Brain pericyte (primary cell): ENCODE data around the gene PNPLA2.

ENCODE experiments used
- DNase-seq: peaks from one replicate; pipeline ENCODE4 v3.0.0-alpha.2; 2012; ENCODE audit warnings: low read depth, low spot score

Gene PNPLA2

DNA sequence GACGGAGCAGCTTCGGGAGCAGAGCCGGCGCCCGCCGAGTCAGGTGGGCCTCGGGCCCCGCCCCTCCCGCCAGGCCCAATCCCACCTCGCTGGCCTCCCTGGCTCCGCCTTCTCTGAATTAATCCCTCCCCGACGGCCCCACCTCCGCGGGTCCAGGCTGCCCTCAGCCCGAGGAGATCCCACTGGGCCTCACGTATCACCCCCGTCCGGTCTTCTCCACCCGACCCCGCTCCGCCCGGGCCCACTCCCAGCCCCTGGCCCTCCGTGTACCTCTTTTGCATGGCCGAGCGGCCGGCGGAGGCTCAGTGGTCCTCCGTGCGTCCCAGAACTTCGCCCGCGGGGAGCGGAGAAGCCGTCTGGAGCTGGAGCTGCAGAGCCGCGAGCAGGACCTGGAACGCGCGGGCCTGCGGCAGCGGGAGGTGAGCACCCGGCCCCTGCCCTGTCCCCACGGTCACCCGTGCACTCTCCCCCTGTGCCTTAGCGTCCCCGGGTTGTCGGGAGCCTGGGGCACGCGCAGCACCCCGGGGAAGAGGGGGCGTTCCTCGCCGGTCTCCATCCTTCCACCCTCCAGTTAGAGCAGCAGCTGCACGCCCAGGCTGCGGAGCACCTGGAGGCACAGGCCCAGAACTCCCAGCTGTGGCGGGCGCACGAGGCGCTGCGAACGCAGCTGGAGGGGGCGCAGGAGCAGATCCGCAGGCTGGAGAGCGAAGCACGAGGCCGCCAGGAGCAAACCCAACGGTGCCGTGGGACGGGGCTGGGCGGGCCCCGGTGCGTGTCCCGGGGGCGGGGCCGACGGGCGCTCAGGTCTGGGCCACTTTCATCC is 11.8 kb downstream of the PNPLA2 start:
- DNase-seq: no peak

DNA sequence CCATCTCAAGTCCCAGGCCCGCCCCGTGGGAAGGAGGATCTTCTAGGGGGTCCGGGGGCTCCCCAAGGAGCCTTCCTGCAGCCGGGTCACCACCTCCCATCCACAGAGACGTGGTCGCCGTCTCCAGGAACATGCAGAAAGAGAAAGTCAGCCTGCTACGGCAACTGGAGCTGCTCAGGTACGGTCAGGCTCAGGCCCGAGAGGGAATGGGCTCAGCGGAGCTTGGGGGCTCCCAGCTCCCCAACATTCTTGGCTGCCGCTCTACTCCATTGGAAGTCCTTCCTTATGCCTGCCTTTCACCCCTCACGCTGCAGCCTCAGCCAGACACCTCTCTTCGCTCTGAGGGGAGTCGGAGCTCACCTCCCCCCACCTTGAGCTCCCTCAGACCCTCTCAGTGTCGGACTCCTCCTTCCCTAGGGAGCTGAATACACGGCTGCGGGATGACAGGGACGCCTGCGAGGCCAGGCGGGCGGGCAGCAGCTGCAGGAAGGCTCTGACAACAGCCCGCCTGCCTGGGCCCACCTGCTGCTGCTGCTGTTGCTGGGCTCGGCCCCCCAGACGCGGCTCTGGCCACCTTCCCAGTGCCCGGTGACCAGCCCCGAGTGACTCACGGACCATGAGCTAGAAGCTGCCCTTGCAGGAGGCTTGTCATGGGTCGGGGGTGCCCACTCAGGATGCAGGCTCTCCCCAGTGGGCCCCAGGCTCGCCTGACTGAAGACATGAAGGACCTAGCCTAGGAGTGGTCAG is 12.6 kb downstream of the PNPLA2 start:
- no peak for DNase-seq

DNA sequence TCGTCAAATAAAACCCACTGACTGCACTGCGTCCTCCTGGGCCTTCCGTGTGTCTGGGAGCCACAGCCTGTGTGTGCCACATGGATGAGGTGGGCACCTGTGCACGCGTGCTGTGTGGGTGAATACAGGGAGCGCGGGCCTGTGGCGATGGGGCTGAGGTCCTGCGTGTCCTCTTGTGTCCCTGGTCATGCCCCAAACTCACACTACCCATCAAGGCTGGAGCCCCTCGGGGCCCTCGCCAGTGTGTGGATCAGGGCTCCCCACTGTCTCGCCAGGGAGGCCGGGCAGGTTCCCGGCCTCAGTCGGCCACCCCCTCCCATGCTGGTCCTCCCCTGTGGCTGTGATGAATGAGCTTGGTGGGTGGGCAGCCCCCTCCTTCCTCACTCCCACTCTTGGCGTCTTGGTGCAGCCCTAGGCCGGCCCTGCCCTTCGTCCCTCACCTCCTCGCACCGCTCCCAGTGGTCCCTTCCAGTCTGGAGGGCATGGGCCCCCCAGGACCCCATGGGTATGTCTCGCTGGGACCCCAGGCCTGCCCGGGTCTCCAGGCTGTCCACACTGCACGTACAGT is 13.3 kb downstream of the PNPLA2 start:
- DNase-seq: no peak

DNA sequence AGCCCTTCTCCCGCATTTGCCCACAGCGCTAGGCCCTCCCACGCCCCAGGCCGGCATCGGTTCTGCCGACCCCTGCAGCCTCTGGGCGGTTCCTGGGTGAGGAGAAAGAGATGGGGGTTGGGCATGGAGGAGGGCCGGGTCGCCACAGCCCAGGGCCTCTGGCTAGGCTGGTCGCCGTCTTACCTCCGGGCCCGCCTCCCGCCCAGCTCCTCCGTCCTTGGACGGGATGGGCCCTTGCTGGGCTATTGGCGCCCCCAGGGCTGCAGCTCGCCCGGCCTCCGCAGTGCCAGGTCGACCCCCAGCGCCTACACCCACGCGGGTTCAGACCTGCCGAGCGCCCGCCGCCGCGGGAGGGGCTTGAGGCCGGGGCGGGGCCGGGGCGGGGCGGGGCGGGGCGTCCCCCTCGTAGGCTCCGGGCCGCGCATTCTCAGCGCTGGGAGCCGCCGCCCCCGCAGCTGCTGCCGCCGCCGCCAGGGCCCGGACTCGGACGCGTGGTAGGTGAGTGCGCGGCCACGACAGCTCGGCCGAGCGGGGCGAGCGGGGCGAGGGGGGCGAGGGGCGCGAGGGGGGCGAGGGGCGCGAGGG is 13.9 kb downstream of the PNPLA2 start, which contains the start of gene CD151:
Gene CD151 (plus strand): TSS at position 424 of the 585 bp plus-strand sequence. CDS start 3,118 bp downstream, outside the sequence.
- DNase-seq: no peak

DNA sequence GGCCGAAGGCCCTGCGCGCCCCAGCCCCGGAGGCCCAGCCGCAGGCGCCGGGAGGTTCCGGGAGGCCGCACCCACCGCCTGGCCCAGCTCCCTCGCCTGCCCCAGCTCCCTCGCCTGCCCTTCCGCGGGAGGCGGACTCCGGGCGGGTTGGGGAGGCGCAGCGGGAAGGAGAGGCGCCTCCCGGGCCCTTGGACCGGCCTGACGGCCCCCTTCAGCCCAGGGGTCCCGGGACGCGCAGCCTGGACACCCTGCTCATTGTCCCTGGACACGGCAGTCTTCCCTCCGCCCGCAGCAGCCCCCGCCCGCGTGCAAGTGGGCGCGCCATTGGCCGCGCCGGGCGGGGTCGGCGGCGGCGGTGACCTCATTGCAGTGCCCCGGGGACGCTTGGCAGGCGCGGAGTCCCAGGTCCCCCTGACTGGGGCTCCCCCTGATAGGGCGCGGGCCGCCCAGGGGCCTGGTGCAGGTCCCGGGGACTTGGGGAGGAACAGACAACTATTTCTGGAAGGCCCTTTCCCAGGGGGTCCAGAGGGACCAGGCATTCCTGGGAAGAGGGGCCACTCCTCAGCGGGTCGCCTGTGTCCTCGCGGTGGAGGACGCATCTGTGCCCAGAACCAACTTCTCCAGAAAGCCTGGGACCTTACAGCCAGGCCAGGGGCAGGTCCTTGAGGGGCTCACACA is 14.5 kb downstream of the PNPLA2 start:
- DNase-seq: no peak

DNA sequence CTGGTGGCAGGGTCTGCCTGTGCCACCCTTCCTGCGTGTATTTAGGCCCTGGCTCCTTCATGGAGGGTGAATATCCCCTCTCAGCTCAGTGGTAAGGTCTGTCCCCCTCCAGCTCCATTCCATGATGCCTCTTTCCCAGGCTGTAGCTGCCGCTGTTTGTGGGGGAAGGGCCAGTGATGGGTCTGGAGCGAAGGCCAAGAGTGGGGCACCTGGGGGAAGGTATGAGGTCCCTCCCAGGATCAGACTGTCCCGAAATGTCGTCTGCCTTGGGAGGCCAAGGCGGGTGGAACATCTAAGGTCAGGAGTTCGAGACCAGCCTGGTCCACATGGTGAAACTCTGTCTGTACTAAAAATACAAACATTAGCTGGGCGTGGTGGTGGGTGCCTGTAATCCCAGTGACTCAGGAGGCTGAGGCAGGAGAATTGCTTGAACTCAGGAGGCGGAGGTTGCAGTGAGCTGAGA is 15.2 kb downstream of the PNPLA2 start:
- no peak for DNase-seq

DNA sequence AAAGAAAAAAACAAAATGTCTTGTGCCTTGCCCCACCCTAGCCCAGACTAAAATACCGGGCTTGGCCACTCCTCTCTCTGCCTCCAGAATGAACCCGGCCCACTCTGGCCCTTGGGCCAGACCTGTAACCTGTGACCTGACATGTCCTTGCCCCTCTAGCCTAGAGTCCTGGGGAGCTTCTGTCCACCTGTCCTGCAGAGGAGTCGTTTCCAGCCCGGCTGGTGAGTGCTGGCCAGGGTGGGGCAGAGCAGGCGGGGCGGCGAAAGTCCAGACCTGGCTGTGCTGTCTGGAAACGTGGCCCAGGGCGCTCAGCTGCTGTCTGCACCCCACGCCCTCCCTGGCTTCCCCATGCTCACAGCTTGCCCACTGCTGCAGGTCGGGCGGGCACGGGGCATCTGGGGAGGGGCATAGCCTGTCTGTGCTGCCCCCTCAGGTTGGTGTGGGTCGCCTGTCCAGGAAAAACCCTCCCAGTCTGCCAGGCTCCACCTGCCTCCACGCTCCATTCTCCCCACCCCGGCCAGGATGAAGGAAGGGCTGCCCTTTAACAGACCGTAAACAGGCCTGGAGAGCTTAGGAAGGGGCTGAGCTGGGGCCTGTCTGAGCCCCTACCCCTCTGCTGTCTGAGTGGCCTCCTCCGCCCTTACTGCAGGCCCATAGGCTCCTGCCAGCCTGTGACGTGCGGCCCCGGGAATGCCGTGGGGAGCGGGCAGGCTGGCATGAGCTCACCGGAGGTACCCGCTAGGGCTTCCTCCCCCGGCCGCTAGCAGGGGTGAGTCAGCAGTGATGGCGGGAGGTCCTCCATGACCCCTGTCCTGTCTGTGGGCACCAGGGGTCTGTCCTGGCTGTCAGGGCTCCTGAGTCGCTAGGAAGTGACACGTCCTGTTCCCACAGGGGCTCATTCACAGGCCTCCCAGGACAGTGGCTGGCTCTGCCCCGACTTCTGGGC is 15.9 kb downstream of the PNPLA2 start:
- no peak for DNase-seq

DNA sequence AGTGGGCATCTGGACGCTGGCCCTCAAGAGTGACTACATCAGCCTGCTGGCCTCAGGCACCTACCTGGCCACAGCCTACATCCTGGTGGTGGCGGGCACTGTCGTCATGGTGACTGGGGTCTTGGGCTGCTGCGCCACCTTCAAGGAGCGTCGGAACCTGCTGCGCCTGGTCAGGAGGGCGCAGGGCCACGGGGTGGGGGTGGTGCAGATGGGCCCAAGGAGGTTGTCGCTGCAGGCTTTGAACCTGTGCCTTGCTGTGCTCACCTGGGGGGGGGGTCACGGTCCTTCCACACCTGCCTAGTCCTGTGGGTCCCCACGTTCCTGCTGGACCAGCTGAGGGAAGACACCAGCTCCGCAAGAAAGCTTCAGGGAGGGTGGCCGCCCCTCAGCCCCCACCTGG is 17.6 kb downstream of the PNPLA2 start:
- no peak for DNase-seq

DNA sequence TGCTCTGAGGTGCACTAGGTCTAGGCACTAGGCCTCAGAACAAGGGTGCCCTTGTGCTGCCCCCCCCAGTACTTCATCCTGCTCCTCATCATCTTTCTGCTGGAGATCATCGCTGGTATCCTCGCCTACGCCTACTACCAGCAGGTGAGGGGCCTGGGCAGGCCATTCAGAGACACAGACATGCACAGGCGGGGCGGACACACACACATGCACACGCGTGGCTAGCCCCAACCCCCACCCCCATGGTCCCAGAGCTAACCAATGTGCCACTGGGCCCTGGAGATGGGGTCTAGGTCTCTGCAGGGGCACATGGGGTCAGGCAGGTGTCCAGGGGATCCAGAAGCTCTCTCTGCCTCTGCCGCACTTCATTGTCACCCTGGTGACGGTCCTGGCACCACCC is 18.0 kb downstream of the PNPLA2 start:
- no peak for DNase-seq

DNA sequence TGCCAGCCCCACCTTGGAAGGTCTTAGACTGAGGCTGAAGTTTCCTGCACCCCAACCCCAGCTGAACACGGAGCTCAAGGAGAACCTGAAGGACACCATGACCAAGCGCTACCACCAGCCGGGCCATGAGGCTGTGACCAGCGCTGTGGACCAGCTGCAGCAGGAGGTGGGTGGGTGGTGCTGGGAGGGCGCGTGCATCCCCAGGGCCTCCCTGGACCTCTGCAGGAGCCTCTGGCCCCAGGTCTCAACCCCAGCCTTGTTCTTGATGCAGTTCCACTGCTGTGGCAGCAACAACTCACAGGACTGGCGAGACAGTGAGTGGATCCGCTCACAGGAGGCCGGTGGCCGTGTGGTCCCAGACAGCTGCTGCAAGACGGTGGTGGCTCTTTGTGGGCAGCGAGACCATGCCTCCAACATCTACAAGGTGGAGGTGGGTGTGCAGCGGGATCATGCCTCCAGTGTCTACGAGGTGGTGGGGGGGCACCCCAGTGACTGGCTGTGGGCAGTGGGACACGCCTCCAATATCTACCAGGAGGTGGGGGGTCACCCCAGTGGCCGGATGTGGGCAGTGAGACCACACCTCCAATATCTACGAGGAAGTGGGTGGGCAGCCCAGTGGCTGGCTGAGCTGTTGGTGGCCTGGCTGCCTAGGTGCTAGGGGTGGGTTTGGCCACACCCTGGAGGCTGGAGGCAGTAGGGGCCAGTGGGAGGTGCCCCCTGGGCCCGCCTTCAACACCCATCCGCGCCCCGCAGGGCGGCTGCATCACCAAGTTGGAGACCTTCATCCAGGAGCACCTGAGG is 18.7 kb downstream of the PNPLA2 start:
- DNase-seq: no peak

DNA sequence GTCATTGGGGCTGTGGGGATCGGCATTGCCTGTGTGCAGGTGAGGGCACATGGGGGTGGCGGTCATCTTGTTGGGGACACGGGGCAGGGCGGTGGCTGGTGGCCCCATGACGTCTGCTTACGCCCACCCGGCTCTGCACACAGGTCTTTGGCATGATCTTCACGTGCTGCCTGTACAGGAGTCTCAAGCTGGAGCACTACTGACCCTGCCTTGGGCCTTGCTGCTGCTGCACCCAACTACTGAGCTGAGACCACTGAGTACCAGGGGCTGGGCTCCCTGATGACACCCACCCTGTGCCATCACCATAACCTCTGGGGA is 19.2 kb downstream of the PNPLA2 start:
- DNase-seq: no peak

DNA sequence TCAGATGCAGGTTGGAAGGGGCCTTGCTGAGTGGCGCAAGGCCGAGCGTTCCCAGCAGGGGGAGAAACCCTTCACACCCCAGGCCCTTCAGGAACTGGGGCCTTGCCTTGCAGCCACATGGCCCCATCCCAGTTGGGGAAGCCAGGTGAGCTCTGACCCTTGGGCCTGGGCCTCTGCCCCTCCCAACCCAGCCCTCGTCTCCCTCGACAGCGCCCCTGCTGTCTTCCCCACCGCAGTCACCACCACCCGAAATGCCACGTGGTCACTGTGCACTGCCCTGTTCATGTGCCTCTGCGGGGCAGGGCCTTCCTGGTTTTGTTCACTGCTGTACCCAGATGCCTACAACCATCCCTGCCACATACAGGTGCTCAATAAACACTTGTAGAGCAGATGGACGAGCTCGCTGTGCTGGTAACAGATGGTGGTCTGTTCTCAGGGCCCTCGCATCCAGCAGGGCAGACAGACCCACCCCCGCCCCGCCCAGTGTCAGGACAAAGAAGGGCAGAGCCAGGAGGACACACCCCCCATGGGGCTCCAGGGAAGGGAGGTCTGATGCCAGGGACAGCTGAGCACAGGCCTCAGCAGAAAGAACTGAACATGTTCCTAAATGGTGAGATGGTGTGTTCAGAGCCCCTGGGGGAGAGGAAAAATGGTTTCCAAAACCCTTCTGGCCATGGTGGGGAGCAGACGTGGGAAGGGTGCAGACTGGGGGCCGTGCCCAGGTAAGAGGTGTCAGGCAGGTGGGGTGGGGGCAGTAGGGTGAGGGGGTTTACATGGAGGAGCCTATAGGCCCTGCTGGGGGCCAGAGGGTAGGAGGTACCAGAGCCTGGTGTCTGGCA is 19.9 kb downstream of the PNPLA2 start:
- no peak for DNase-seq

DNA sequence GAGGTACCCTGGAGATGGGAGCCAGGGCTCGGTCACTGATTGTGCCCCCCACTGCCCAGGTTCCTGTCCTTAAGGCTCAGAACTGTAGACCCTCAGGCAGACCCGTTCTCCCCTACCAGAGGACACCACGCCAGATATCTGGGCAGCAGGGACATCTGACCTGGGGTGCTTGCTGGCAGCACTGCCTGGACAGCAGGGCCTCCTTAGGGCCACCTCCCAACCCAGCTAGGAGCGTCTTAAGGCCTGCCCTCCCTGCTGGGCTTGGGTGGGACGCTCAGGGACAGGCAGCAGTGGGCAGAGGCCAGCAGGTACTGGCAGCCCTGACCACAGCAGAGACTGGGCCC is 20.5 kb downstream of the PNPLA2 start:
- DNase-seq: no peak

DNA sequence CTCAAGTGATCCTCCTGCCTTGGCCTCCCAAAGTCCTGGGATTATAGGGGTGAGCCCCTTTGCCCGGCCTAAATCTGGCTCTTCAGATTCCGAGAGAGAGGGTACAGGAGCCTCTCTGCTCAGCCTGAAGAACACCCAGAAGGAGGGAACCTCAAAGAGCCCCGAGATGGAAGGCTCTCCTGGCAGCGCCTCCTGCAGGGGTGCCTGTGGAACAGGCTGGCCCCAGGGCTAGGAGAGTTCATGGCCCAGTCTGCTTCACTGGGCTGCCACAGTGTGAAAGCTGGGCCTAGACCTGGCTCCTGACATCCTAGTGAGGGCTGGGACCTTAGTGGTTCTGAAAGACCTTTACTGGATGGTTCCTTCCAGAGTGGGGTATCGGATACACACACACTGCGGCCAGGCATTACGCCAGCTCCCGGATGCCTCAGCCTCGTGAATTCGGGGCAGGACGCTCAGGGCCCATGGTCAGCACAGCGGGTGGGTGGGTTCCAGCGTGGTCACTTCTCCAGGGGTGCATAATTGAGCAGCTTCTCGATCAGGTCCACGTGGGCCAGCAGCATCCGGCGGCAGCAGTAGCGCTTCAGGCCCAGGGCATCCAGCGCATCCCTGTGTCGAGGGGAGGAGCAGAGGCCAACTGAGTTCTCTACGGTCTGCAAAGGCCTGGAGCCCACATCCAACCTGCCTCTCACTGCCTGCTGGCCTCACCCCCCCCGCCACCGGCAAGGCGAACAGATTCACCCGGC is 21.3 kb downstream of the PNPLA2 start:
- DNase-seq: no peak

DNA sequence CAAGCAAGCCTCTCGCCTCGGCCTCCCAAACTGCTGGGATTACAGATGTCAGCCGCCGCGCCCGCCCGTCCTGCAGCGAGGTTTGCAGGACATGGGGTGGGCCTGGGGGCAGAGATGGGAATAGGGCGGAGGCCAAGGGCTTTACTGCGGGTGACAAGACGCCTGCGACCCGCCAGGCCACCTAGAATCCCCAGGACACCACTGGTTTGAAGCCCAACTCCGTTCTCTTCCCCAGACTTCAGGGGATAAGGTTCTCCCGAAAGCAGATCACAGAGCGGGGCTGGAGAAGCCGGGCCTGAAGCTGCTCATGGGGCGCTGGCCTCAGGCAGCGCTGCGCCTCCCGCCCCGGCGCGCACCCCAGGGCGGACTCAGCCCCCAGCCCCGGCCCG is 23.3 kb downstream of the PNPLA2 start:
- DNase-seq: no peak

DNA sequence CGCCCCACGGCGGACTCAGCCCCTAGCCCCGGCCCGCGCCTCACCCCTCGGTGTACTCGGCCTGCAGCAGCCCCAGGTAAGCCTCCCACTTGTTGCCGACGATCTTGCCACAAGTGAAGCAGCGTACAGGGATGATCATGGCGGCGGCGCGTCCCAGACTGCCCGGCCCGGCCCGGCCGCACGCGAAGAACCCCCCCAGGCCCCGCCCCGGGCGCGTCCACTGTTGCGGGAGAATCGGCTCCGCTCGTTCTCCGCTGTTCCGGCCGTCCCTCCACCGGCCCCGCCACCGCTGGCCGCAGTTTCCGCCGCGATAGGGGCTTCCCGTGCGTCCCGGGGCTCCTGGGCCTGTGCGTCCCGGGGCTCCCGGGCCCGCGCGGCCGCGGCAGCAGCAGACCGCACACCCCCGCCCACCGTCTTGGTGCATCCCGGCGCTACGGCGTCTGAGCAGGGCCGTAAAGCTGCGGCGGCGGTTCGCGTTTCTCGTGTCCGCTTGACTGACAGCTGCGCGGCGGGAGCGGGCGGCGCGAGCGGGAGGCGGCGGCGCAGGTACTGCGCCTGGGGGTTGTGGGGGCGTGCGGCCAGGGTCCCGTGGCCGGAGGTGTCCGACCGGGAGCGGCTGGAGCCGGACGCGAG is 23.8 kb downstream of the PNPLA2 start, which contains the start of the genes POLR2L and TSPAN4:
Gene POLR2L (minus strand): TSS at position 160 of the 633 bp plus-strand sequence. CDS start 21 bp downstream, at position 139.
Gene TSPAN4 (plus strand): TSS at position 483 of the 633 bp plus-strand sequence. CDS start 7,453 bp downstream, outside the sequence.
- no peak for DNase-seq

DNA sequence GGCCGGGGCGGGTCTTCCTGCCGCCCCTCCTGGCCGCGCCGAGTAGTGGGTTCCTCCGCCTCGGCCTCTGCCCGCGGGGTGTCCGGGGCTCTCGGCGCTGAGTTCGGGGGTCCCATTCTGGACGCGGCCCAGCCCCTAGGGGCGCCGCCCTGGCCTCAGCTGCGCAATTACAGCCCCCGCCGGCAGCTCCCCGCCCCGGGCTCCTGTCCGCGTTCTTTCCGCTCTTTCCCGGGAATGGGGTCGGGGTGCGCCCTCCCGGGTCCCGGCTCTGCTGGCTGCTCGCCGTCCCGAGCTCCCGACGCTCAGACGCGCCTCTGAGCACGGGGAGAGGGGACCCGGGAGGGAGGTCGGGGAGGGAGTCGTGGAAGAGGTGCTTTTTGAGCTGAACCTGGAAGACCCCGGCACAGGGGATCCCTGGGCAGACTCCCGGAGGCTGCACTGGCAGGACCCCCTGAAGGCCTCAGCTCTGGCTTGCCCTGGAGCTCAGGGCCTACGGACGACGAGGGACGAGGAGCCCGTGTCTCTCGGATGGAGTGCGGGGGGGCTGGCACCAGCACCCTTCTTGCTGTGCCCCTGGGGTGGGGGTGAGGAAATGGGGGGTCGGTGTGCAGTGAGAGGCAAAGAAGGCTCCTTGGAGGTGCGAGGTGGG is 24.5 kb downstream of the PNPLA2 start:
- DNase-seq: no peak
